ENCODE measurements around the gene DDO.
"Not testable (repeated sequence)": the region's sequence is repeated elsewhere in the genome, so short reads cannot be mapped to it uniquely, and the experiment has no call there.

DDO gene

GRCh38 chr6:110366975-110367374 lies 48.4 kb downstream of the DDO start:
- no peak for DNase-seq

GRCh38 chr6:110366256-110366655 lies 49.1 kb downstream of the DDO start:
- no peak for DNase-seq

- no peak for DNase-seq
Observed at GRCh38 chr6:110364364-110365105, 50.8 kb downstream of the DDO start.

GRCh38 chr6:110363748-110364147 lies 51.6 kb downstream of the DDO start:
- DNase-seq: no peak

- no peak for DNase-seq
Observed at GRCh38 chr6:110360676-110361075, 54.7 kb downstream of the DDO start.

GRCh38 chr6:110359556-110359955 lies 55.8 kb downstream of the DDO start:
- DNase-seq: no peak

GRCh38 chr6:110358553-110359160 lies 56.7 kb downstream of the DDO start:
- DNase-seq: no peak

- peak; percentile 13 to 54 (median 40) for DNase-seq
Observed at GRCh38 chr6:110357664-110358552, 57.5 kb downstream of the DDO start, which contains the start of gene METTL24. METTL24 (minus strand) TSS chr6:110358349; CDS start chr6:110358272, 77 bp downstream.

- DNase-seq: no peak
Observed at GRCh38 chr6:110357298-110357663, 58.1 kb downstream of the DDO start.

- DNase-seq: no peak
Observed at GRCh38 chr6:110356778-110357177, 58.6 kb downstream of the DDO start.

- DNase-seq: no peak
Observed at GRCh38 chr6:110355727-110356126, 59.6 kb downstream of the DDO start.

- no peak for DNase-seq
Observed at GRCh38 chr6:110355022-110355421, 60.4 kb downstream of the DDO start.

GRCh38 chr6:110354153-110354552 lies 61.2 kb downstream of the DDO start:
- no peak for DNase-seq

- no peak for DNase-seq
Observed at GRCh38 chr6:110353457-110354001, 61.8 kb downstream of the DDO start.

- no peak for DNase-seq
Observed at GRCh38 chr6:110352563-110353262, 62.7 kb downstream of the DDO start.

- no peak for DNase-seq
Observed at GRCh38 chr6:110351986-110352385, 63.4 kb downstream of the DDO start.

- no peak for DNase-seq
Observed at GRCh38 chr6:110351546-110351945, 63.8 kb downstream of the DDO start.

- not testable (repeated sequence) for DNase-seq
Observed at GRCh38 chr6:110350593-110350992, 64.8 kb downstream of the DDO start.

- DNase-seq: no peak
Observed at GRCh38 chr6:110348961-110349690, 66.2 kb downstream of the DDO start.

GRCh38 chr6:110345025-110345424 lies 70.3 kb downstream of the DDO start:
- peak in 2 of 4 experiments; percentile 13 to 18 for DNase-seq

GRCh38 chr6:110342759-110343158 lies 72.6 kb downstream of the DDO start:
- no peak for DNase-seq
